Esophagus muscularis mucosa (tissue), 3 donors: ENCODE measurements around the gene FER.

Experiments used
- CTCF ChIP-seq, 3 experiments: fragments of 200-600 bp in 2 of 3; fragments of 450-650 bp in 1 of 3; sonication (generic) in 2 of 3; IDR thresholded peaks; one replicate each; pipeline ENCODE4 v1.5.1; 2017 to 2019; ENCODE audit warnings: antibody characterized with exemption in 3 of 3, mild to moderate bottlenecking in 2 of 3, moderate library complexity in 1 of 3
- POLR2A ChIP-seq: fragments of 450-650 bp; IDR thresholded peaks from one replicate; pipeline ENCODE4 v1.6.1; 2017; ENCODE audit warnings: antibody characterized with exemption, moderate library complexity, mild to moderate bottlenecking, low read depth

GRCh38 chr5:109161914-109162683 lies 414.4 kb downstream of the FER start:
- no peak for TF ChIP-seq CTCF (IDR thresholded peaks at IDR 0.05)
- no peak for TF ChIP-seq POLR2A
